ENCODE data around the gene SCFD2.
"Not testable (repeated sequence)": the region's sequence is repeated elsewhere in the genome, so short reads cannot be mapped to it uniquely, and the experiment has no call there.

The SCFD2 gene

GRCh38 chr4:53061091-53061850 is 304.6 kb downstream of the SCFD2 start:
- H3K4me1 ChIP-seq (ENCODE audit: control insufficient read depth, insufficient read depth, low read length, poor library complexity, severe bottlenecking) = no peaks in the 10 kb centered on the region
- H3K36me3 ChIP-seq (ENCODE audit: control insufficient read depth, insufficient read depth, low read length) = no peaks in the 10 kb centered on the region
- H3K27me3 ChIP-seq (replicated peaks; ENCODE audit: control insufficient read depth, insufficient read depth, low read length, poor library complexity, severe bottlenecking) = no peaks in the 10 kb centered on the region
- H3K9me3 ChIP-seq (ENCODE audit: control insufficient read depth, low read length) = no peaks in the 10 kb centered on the region
- H3K4me3 ChIP-seq (ENCODE audit: insufficient read depth, low read depth, low read length, poor library complexity, severe bottlenecking) = no peak overlapping the region
- H3K27ac ChIP-seq (ENCODE audit: insufficient read depth, low read length, poor library complexity, severe bottlenecking) = no peak overlapping the region
- DNase-seq = no peak

- Histone ChIP-seq H3K4me1 (ENCODE audit: control insufficient read depth, insufficient read depth, low read length, poor library complexity, severe bottlenecking) (no peaks in the 10 kb centered on the region), H3K9me3 (ENCODE audit: control insufficient read depth, low read length) (no peaks in the 10 kb centered on the region), H3K4me3 (ENCODE audit: insufficient read depth, low read depth, low read length, poor library complexity, severe bottlenecking) (no peak overlapping the region), H3K27ac (ENCODE audit: insufficient read depth, low read length, poor library complexity, severe bottlenecking) (no peak overlapping the region), H3K27me3 (replicated peaks; ENCODE audit: control insufficient read depth, insufficient read depth, low read length, poor library complexity, severe bottlenecking) (no peaks in the 10 kb centered on the region), H3K36me3 (ENCODE audit: control insufficient read depth, insufficient read depth, low read length) (no peaks in the 10 kb centered on the region)
- DNase-seq = no peak
These were observed 305.6 kb downstream of the SCFD2 start for GRCh38 chr4:53060278-53060677.

- Histone ChIP-seq H3K4me3 (ENCODE audit: insufficient read depth, low read depth, low read length, poor library complexity, severe bottlenecking) (no peak overlapping the region), H3K36me3 (ENCODE audit: control insufficient read depth, insufficient read depth, low read length) (no peaks in the 10 kb centered on the region), H3K9me3 (ENCODE audit: control insufficient read depth, low read length) (no peaks in the 10 kb centered on the region), H3K27me3 (replicated peaks; ENCODE audit: control insufficient read depth, insufficient read depth, low read length, poor library complexity, severe bottlenecking) (no peaks in the 10 kb centered on the region), H3K4me1 (ENCODE audit: control insufficient read depth, insufficient read depth, low read length, poor library complexity, severe bottlenecking) (no peaks in the 10 kb centered on the region), H3K27ac (ENCODE audit: insufficient read depth, low read length, poor library complexity, severe bottlenecking) (no peak overlapping the region)
- DNase-seq = no peak
These were observed 306.0 kb downstream of the SCFD2 start for GRCh38 chr4:53059871-53060270.

GRCh38 chr4:53059256-53059655 is 306.6 kb downstream of the SCFD2 start:
- Histone ChIP-seq H3K4me3 (ENCODE audit: insufficient read depth, low read depth, low read length, poor library complexity, severe bottlenecking) (no peak overlapping the region), H3K4me1 (ENCODE audit: control insufficient read depth, insufficient read depth, low read length, poor library complexity, severe bottlenecking) (no peaks in the 10 kb centered on the region), H3K27ac (ENCODE audit: insufficient read depth, low read length, poor library complexity, severe bottlenecking) (no peak overlapping the region), H3K36me3 (ENCODE audit: control insufficient read depth, insufficient read depth, low read length) (no peaks in the 10 kb centered on the region), H3K9me3 (ENCODE audit: control insufficient read depth, low read length) (no peaks in the 10 kb centered on the region), H3K27me3 (replicated peaks; ENCODE audit: control insufficient read depth, insufficient read depth, low read length, poor library complexity, severe bottlenecking) (no peaks in the 10 kb centered on the region)
- no peak for DNase-seq

GRCh38 chr4:53057679-53058078 is 308.2 kb downstream of the SCFD2 start:
- no peaks in the 10 kb centered on the region for H3K4me1 ChIP-seq (ENCODE audit: control insufficient read depth, insufficient read depth, low read length, poor library complexity, severe bottlenecking)
- no peaks in the 10 kb centered on the region for H3K27me3 ChIP-seq (replicated peaks; ENCODE audit: control insufficient read depth, insufficient read depth, low read length, poor library complexity, severe bottlenecking)
- H3K4me3 ChIP-seq (ENCODE audit: insufficient read depth, low read depth, low read length, poor library complexity, severe bottlenecking) = no peak overlapping the region
- no peak overlapping the region for H3K27ac ChIP-seq (ENCODE audit: insufficient read depth, low read length, poor library complexity, severe bottlenecking)
- no peaks in the 10 kb centered on the region for H3K36me3 ChIP-seq (ENCODE audit: control insufficient read depth, insufficient read depth, low read length)
- no peaks in the 10 kb centered on the region for H3K9me3 ChIP-seq (ENCODE audit: control insufficient read depth, low read length)
- DNase-seq = no peak

GRCh38 chr4:53057108-53057507 is 308.8 kb downstream of the SCFD2 start:
- DNase-seq; H3K9me3 ChIP-seq (ENCODE audit: control insufficient read depth, low read length); H3K27ac ChIP-seq (ENCODE audit: insufficient read depth, low read length, poor library complexity, severe bottlenecking); H3K4me1 ChIP-seq (ENCODE audit: control insufficient read depth, insufficient read depth, low read length, poor library complexity, severe bottlenecking); H3K36me3 ChIP-seq (ENCODE audit: control insufficient read depth, insufficient read depth, low read length); H3K27me3 ChIP-seq (replicated peaks; ENCODE audit: control insufficient read depth, insufficient read depth, low read length, poor library complexity, severe bottlenecking); H3K4me3 ChIP-seq (ENCODE audit: insufficient read depth, low read depth, low read length, poor library complexity, severe bottlenecking): not testable (repeated sequence)

- no peaks in the 10 kb centered on the region for H3K4me1 ChIP-seq (ENCODE audit: control insufficient read depth, insufficient read depth, low read length, poor library complexity, severe bottlenecking)
- no peak overlapping the region for H3K27ac ChIP-seq (ENCODE audit: insufficient read depth, low read length, poor library complexity, severe bottlenecking)
- no peaks in the 10 kb centered on the region for H3K9me3 ChIP-seq (ENCODE audit: control insufficient read depth, low read length)
- no peak for DNase-seq
- no peaks in the 10 kb centered on the region for H3K27me3 ChIP-seq (replicated peaks; ENCODE audit: control insufficient read depth, insufficient read depth, low read length, poor library complexity, severe bottlenecking)
- no peaks in the 10 kb centered on the region for H3K36me3 ChIP-seq (ENCODE audit: control insufficient read depth, insufficient read depth, low read length)
- H3K4me3 ChIP-seq (ENCODE audit: insufficient read depth, low read depth, low read length, poor library complexity, severe bottlenecking) = no peak overlapping the region
These were observed 310.0 kb downstream of the SCFD2 start for GRCh38 chr4:53055716-53056403.

- no peaks in the 10 kb centered on the region for H3K4me1 ChIP-seq (ENCODE audit: control insufficient read depth, insufficient read depth, low read length, poor library complexity, severe bottlenecking)
- DNase-seq = no peak
- no peaks in the 10 kb centered on the region for H3K36me3 ChIP-seq (ENCODE audit: control insufficient read depth, insufficient read depth, low read length)
- H3K27me3 ChIP-seq (replicated peaks; ENCODE audit: control insufficient read depth, insufficient read depth, low read length, poor library complexity, severe bottlenecking) = no peaks in the 10 kb centered on the region
- H3K4me3 ChIP-seq (ENCODE audit: insufficient read depth, low read depth, low read length, poor library complexity, severe bottlenecking) = no peak overlapping the region
- no peak overlapping the region for H3K27ac ChIP-seq (ENCODE audit: insufficient read depth, low read length, poor library complexity, severe bottlenecking)
- H3K9me3 ChIP-seq (ENCODE audit: control insufficient read depth, low read length) = no peaks in the 10 kb centered on the region
These were observed 310.6 kb downstream of the SCFD2 start for GRCh38 chr4:53055274-53055673.

- Histone ChIP-seq H3K27me3 (replicated peaks; ENCODE audit: control insufficient read depth, insufficient read depth, low read length, poor library complexity, severe bottlenecking) (no peaks in the 10 kb centered on the region), H3K36me3 (ENCODE audit: control insufficient read depth, insufficient read depth, low read length) (no peaks in the 10 kb centered on the region), H3K9me3 (ENCODE audit: control insufficient read depth, low read length) (no peaks in the 10 kb centered on the region), H3K4me1 (ENCODE audit: control insufficient read depth, insufficient read depth, low read length, poor library complexity, severe bottlenecking) (no peaks in the 10 kb centered on the region), H3K4me3 (ENCODE audit: insufficient read depth, low read depth, low read length, poor library complexity, severe bottlenecking) (no peak overlapping the region), H3K27ac (ENCODE audit: insufficient read depth, low read length, poor library complexity, severe bottlenecking) (no peak overlapping the region)
- DNase-seq = no peak
These were observed 315.5 kb downstream of the SCFD2 start for GRCh38 chr4:53050361-53050774.

GRCh38 chr4:53049528-53049927 is 316.3 kb downstream of the SCFD2 start:
- no peaks in the 10 kb centered on the region for H3K4me1 ChIP-seq (ENCODE audit: control insufficient read depth, insufficient read depth, low read length, poor library complexity, severe bottlenecking)
- H3K4me3 ChIP-seq (ENCODE audit: insufficient read depth, low read depth, low read length, poor library complexity, severe bottlenecking) = no peak overlapping the region
- no peak for DNase-seq
- no peaks in the 10 kb centered on the region for H3K9me3 ChIP-seq (ENCODE audit: control insufficient read depth, low read length)
- H3K36me3 ChIP-seq (ENCODE audit: control insufficient read depth, insufficient read depth, low read length) = no peaks in the 10 kb centered on the region
- H3K27me3 ChIP-seq (replicated peaks; ENCODE audit: control insufficient read depth, insufficient read depth, low read length, poor library complexity, severe bottlenecking) = no peaks in the 10 kb centered on the region
- no peak overlapping the region for H3K27ac ChIP-seq (ENCODE audit: insufficient read depth, low read length, poor library complexity, severe bottlenecking)
